GM18502 (cell line): ENCODE measurements around the gene RGS7.
"Not testable (repeated sequence)": the region's sequence is repeated elsewhere in the genome, so short reads cannot be mapped to it uniquely, and the experiment has no call there.

Experiments used
- ATAC-seq: cut with Tn5 transposase; IDR thresholded peaks from one replicate; pipeline ENCODE4 v1.9.1; 2021; ENCODE audit warnings: mild to moderate bottlenecking; ENCODE audit not compliant: unreplicated experiment, poor library complexity

RGS7 gene

GRCh38 chr1:241332987-241333386 lies 24.0 kb downstream of the RGS7 start:
- no peak for ATAC-seq

GRCh38 chr1:241332037-241332409 lies 25.0 kb downstream of the RGS7 start:
- no peak for ATAC-seq

DNA sequence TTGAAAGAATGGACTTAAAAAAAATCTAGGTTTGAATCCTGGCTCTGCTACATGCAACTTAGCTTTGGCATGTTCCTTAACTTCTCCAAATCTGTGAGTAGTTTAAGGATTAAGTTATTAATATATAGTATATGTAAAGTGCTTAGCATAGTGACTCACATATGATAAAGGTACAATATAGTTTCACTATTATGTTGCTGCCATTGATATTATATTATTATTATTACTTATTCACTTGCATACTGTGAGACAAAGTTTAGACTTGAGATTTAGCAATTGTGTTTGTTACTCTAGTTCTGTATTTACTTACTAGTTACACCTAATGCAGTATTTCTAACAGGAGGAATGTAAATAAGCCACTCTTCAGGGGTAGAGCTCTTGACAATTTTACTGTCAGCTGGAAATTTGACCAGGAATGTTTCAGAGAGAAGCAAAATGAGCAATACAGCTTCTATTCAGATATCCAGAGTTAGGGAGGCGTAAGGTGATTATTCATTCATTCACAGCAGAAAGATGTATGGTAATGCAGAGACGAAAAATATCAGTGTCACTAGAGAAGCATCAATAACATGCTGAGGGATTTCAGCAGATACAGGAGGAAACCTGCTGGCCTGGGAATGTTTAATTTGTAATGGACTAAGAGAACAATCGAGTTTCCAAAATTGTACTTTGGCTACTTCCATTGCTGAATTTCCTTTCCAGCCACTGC lies 25.5 kb downstream of the RGS7 start:
- ATAC-seq, result peak; percentile 49

- peak; percentile 81 for ATAC-seq
These were observed 26.2 kb downstream of the RGS7 start for GRCh38 chr1:241330619-241331327.

- ATAC-seq, result no peak
These were observed 31.5 kb downstream of the RGS7 start for GRCh38 chr1:241325456-241325855.

- no peak for ATAC-seq
These were observed 33.4 kb downstream of the RGS7 start for GRCh38 chr1:241323514-241324195.

GRCh38 chr1:241317676-241318075 lies 39.3 kb downstream of the RGS7 start:
- no peak for ATAC-seq

DNA sequence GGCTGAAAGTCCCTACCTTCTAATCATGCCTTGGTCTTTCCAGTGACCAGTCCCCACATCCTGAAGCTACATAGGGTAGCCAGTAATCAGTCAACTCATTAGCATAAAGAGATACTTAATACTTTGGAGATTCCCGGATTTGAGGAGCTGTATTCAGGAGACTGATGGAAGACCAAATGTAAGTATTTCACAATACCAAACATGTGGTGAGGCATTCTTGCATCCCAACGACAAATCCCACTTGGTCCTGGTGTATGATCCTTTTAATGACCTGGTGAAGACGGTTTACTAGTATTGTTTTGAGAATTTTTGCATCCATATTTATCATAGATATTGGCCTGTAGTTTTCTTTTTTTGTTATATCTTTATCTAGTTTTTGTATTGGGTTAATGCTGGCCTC lies 40.6 kb downstream of the RGS7 start:
- ATAC-seq, result no peak

DNA sequence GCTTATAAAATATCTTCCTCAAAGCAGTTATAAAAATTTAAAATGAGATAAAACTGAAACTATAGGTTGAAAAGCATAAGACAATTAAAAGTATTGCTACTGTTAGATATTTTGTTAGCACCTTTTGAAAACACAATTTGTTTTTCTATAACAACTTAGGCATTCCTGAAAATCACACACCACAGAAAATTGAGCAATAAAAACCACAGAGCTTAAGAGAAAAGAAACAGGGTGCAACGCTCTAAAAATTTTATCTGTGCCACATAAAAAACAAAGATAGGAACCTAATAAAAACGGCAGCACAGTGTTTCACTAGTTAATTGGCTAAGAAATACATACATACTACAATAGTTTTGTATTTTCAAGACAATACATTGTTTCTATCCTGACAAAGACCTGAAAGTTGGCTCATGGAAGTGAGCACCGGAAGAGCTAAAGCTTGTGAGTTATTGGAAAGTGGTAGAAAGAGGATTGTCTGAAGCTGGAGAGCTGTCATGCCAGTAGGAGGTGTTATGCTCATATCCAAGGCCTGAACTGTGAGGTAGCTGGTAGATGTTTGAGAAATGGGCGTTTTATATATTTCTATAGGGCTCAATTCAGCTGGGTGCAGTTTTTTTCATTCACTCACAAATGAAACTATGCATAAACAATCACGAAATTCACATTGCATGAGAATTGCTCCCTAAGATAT lies 45.8 kb downstream of the RGS7 start:
- ATAC-seq, result no peak

- no peak for ATAC-seq
These were observed 46.6 kb downstream of the RGS7 start for GRCh38 chr1:241310451-241310850.

DNA sequence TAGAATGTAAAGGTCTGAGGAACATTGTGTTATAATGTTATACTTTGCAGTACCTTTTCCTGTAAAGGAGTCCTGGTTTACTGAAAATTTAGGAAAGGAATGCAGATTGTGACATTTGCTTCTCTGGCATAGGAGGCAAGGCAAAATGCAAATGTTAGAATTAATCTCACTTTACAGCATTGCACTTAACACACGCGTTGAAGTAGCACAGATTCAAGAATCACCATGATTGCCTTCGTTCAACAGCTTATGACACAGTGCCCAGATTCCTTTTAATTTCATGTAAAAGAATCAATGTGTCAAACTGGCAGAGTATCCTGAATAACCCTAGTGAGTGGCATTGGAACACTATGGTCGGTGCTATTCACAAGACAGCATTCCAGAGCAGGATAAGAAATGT lies 47.4 kb downstream of the RGS7 start:
- no peak for ATAC-seq

DNA sequence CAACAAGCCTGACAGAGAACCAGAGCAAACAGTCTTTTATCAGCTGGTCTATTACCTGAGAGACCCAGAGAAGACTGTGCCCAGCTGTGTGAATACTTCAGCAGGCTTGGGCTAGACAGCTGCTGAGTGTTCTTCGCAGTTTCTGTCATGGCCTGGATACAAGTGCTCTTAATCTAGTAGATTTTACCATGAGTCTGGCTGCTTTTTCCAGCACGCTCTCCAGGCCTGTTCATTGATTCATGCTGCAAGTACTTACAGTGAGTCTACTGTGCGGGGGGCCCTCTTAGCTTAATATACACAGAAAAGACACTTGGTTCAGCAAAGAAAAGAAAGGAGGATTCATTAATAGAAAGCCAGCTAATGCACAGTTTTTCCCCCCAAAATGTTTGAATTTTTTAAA lies 48.5 kb downstream of the RGS7 start:
- no peak for ATAC-seq

DNA sequence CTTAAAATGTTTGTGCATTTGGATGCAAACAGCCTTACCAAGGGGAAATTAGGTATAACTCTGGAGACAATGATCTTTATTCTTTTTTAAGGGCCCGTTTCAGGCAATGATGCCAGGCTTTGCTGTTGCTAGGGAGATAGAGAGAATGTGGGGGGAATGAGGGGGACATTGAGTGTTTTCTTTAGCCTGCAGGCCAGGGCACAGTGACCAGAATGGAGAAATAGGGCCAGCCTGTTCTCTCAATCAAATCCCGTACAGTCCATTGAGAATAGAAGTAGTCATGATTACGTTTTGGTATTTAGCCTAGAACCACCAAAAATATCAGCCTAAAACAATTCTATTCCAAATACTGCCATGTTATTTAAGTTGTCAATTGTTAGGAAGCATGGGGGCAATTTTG lies 49.0 kb downstream of the RGS7 start:
- ATAC-seq, result no peak

DNA sequence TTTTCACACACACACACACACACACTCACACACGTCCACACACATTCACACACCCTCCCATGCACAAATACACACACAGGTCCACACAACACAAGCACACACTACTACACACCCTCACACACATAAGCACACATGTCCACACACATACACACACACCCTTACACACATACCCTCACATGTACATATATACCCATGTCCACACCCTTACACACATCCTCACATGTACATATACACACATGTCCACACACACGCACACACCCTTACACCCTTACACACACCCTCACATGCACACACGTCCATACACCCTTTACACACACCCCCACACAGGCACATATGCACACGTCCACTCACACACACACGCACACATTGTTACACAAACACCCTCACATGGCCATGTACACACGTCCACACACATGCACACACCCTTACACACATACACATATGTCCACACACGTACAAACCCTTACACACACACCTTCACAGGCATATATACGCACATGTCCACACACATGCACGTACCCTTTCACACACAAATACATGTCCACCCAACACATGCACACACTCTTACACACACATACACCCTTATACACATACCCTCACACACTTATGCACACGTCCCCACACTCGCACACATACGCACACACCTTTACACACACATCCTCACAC lies 50.7 kb downstream of the RGS7 start:
- no peak for ATAC-seq

DNA sequence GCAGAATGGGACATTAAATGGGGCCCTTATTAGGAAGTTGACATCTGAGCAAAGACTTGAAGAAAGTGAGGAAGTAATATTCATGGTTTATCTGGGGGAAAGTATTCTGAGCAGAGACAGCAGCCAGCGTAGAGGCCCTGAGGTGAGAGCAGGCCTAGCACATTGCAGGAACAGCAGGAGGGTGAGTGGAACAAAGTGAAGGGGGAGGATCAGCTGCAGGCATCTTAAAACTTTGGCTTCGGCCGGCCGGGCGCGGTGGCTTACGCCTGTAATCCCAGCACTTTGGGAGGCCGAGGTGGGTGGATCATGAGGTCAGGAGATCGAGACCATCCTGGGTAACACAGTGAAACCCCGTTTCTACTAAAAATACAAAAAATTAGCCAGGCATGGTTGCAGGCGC lies 55.0 kb downstream of the RGS7 start:
- not testable (repeated sequence) for ATAC-seq

- ATAC-seq, result no peak
These were observed 57.7 kb downstream of the RGS7 start for GRCh38 chr1:241299347-241299746.

- no peak for ATAC-seq
These were observed 64.0 kb downstream of the RGS7 start for GRCh38 chr1:241292973-241293372.

DNA sequence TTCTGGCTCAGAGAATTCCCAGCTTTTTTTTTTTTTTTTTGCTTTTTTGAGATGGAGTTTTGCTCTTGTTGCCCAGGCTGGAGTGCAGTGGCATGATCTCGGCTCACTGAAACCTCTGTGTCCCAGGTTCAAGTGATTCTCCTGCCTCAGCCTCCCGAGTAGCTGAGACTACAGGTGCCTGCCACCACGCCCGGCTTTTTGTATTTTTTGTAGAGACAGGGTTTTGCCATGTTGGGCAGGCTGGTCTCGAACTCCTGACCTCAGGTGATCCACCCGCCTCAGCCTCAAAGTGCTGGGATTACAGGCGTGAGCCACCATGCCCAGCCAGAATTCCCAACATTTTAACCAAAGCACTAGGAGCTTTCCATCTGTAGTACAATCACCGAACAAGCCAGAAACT lies 65.5 kb downstream of the RGS7 start:
- ATAC-seq, result not testable (repeated sequence)

GRCh38 chr1:241286486-241286885 lies 70.5 kb downstream of the RGS7 start:
- no peak for ATAC-seq

GRCh38 chr1:241276391-241276790 lies 80.6 kb downstream of the RGS7 start:
- no peak for ATAC-seq
